Activated CD8-positive, alpha-beta memory T cell treated with anti-CD3 and anti-CD28 coated beads for 4 hours (primary cell): Measurements from ENCODE around the gene S100A10.

Experiments used
- DNase-seq, 2 donors: peaks; one replicate each; pipeline ENCODE4 v3.0.0-alpha.2; 2020; ENCODE audit warnings: low read depth in 2 of 2

S100A10 gene

GRCh38 chr1:151964510-151964909, 29.1 kb downstream of the S100A10 start:
- no peak for DNase-seq

GRCh38 chr1:151963288-151963687, 30.4 kb downstream of the S100A10 start:
- no peak for DNase-seq

- no peak for DNase-seq
These were observed 31.8 kb downstream of the S100A10 start for GRCh38 chr1:151961833-151962232.

- DNase-seq = no peak
These were observed 32.7 kb downstream of the S100A10 start for GRCh38 chr1:151960780-151961513.

GRCh38 chr1:151958959-151959358, 34.7 kb downstream of the S100A10 start:
- no peak for DNase-seq

- DNase-seq = no peak
These were observed 36.6 kb downstream of the S100A10 start for GRCh38 chr1:151956957-151957497.

- no peak for DNase-seq
These were observed 40.1 kb downstream of the S100A10 start for GRCh38 chr1:151953409-151954094.

GRCh38 chr1:151952811-151953210, 40.8 kb downstream of the S100A10 start:
- DNase-seq = no peak

- DNase-seq = no peak
These were observed 44.1 kb downstream of the S100A10 start for GRCh38 chr1:151949371-151950193.

GRCh38 chr1:151948506-151948905, 45.2 kb downstream of the S100A10 start:
- no peak for DNase-seq

GRCh38 chr1:151947140-151947539, 46.5 kb downstream of the S100A10 start:
- DNase-seq = no peak

- peak; percentile 56 to 75 for DNase-seq
These were observed 47.6 kb downstream of the S100A10 start for GRCh38 chr1:151945725-151946722.

GRCh38 chr1:151944857-151945575, 48.6 kb downstream of the S100A10 start:
- DNase-seq = no peak

- DNase-seq = no peak
These were observed 49.4 kb downstream of the S100A10 start for GRCh38 chr1:151944126-151944856.

- DNase-seq = no peak
These were observed 50.1 kb downstream of the S100A10 start for GRCh38 chr1:151943591-151943990.

GRCh38 chr1:151942882-151943281, 50.8 kb downstream of the S100A10 start:
- DNase-seq = no peak

- DNase-seq = no peak
These were observed 53.1 kb downstream of the S100A10 start for GRCh38 chr1:151940541-151940940.

- no peak for DNase-seq
These were observed 53.9 kb downstream of the S100A10 start for GRCh38 chr1:151939779-151940178.

GRCh38 chr1:151939141-151939540, 54.5 kb downstream of the S100A10 start:
- DNase-seq = no peak

GRCh38 chr1:151936653-151937052, 57.0 kb downstream of the S100A10 start:
- no peak for DNase-seq
